ENCODE data around the gene BBS12. TPM values are rescaled to one million over a fixed set of nuclear protein-coding genes. Genes with fewer than 3 reads are reported as not detected.

The BBS12 gene
- total and polyA plus RNA-seq, 9 of the 15 experiments (the other 6 are each of a cell fraction or from before 2014, with no cell fraction given), result 2.7 to 6.5 (median 3.3) TPM

DNA sequence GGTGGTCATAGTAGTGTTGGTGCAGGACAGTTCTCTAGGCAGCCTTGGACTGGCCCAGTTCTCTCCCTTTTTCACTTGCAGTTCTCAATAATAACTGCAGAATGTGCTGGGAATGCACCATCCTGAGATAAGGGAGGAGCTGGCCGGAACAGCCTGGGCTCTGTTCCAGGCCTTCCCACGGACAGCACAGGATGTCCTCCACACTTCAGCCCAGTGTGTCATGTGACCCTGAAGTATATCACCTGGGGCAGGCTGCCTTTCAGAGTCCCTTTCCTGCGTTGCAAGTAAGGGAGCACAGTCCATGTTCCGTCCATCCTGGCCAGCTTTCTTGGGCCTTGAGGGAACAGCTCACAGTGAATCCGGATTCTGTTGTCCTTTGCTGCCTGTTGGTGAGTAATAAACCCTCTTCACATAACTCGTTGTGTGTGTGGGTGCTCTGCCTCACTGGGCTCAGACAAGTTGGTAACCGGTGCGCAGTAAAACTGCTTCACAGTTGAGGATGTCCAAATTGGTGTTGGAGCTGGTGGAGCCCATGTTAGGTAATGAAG, 32.3 kb upstream of the BBS12 start (continued):
- TF ChIP-seq CREB3 (tag; conservative IDR thresholded peaks at IDR 0.05; ENCODE audit: low read depth) (no peak), NONO (IDR thresholded peaks at IDR 0.05; ENCODE audit: low read depth in 2 of 2, low read length in 1 of 2) (0 out of 4 replicates have a peak, but pooled peaks of 1 of the 2 experiments have one; percentile 17), RBM34 (IDR thresholded peaks at IDR 0.05; ENCODE audit: borderline replicate concordance, insufficient read depth, low read length) (no peak), THRA (IDR thresholded peaks at IDR 0.05) (no peak), PML (IDR thresholded peaks at IDR 0.05; ENCODE audit: low read length) (no peak; the same call in 1 of the 2 replicates), CBX8 (IDR thresholded peaks at IDR 0.05; ENCODE audit: borderline replicate concordance, extremely low read depth, low read depth, low read length, poor library complexity, severe bottlenecking) (no peak), RNF2 (IDR thresholded peaks at IDR 0.05) (no peak), PCBP2 (IDR thresholded peaks at IDR 0.05; ENCODE audit: low read depth, low read length, poor library complexity, severe bottlenecking) (no peak), ZNF24 (IDR thresholded peaks at IDR 0.05) (no peak), KLF13 (tag; IDR thresholded peaks at IDR 0.05; ENCODE audit: borderline replicate concordance, low read depth) (no peak), ZNF436 (CRISPR knock-in tag; IDR thresholded peaks at IDR 0.05) (no peak), MCM5 (IDR thresholded peaks at IDR 0.05; ENCODE audit: low read depth) (no peak), MYBL2 (IDR thresholded peaks at IDR 0.05; ENCODE audit: low read depth) (no peak), MYBL2 (CRISPR knock-in tag; IDR thresholded peaks at IDR 0.05; ENCODE audit: borderline replicate concordance) (no peak), ZBTB43 (CRISPR knock-in tag; IDR thresholded peaks at IDR 0.05) (no peak), NR2F6 (CRISPR knock-in tag; IDR thresholded peaks at IDR 0.05) (no peak), ZBTB7A (IDR thresholded peaks at IDR 0.05; ENCODE audit: borderline replicate concordance, control insufficient read depth, low read depth, low read length) (no peak)
- TF ChIP-seq, protein P1, sequence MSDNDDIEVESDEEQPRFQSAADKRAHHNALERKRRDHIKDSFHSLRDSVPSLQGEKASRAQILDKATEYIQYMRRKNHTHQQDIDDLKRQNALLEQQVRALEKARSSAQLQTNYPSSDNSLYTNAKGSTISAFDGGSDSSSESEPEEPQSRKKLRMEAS (CRISPR knock-in tag; IDR thresholded peaks at IDR 0.05), result 0 out of 2 replicates have a peak, but pooled peaks have one; percentile 31
- TF ChIP-seq, protein P2, sequence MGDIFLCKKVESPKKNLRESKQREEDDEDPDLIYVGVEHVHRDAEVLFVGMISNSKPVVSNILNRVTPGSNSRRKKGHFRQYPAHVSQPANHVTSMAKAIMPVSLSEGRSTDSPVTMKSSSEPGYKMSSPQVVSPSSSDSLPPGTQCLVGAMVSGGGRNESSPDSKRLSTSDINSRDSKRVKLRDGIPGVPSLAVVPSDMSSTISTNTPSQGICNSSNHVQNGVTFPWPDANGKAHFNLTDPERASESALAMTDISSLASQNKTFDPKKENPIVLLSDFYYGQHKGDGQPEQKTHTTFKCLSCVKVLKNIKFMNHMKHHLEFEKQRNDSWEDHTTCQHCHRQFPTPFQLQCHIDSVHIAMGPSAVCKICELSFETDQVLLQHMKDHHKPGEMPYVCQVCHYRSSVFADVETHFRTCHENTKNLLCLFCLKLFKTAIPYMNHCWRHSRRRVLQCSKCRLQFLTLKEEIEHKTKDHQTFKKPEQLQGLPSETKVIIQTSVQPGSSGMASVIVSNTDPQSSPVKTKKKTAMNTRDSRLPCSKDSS (IDR thresholded peaks at IDR 0.05; ENCODE audit: low read depth, partially characterized antibody), result no peak
- TF ChIP-seq, protein P3, sequence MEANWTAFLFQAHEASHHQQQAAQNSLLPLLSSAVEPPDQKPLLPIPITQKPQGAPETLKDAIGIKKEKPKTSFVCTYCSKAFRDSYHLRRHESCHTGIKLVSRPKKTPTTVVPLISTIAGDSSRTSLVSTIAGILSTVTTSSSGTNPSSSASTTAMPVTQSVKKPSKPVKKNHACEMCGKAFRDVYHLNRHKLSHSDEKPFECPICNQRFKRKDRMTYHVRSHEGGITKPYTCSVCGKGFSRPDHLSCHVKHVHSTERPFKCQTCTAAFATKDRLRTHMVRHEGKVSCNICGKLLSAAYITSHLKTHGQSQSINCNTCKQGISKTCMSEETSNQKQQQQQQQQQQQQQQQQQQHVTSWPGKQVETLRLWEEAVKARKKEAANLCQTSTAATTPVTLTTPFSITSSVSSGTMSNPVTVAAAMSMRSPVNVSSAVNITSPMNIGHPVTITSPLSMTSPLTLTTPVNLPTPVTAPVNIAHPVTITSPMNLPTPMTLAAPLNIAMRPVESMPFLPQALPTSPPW (CRISPR knock-in tag; IDR thresholded peaks at IDR 0.05), result no peak

Data from K562 (cell line).